T-helper 2 cell (primary cell): ENCODE measurements around the gene WDFY2.
"Not testable (repeated sequence)": the region's sequence is repeated elsewhere in the genome, so short reads cannot be mapped to it uniquely, and the experiment has no call there.

Experiments
- DNase-seq, 5 experiments: peaks; one replicate each; pipeline versions ENCODE4 v3.0.0 to v3.0.0-alpha.2; 2012 to 2022
- total RNA-seq, 2 donors: gene quantifications; one replicate each; lab custom pipeline; 2026; lab: John Stamatoyannopoulos, UW

Gene WDFY2, protein sequence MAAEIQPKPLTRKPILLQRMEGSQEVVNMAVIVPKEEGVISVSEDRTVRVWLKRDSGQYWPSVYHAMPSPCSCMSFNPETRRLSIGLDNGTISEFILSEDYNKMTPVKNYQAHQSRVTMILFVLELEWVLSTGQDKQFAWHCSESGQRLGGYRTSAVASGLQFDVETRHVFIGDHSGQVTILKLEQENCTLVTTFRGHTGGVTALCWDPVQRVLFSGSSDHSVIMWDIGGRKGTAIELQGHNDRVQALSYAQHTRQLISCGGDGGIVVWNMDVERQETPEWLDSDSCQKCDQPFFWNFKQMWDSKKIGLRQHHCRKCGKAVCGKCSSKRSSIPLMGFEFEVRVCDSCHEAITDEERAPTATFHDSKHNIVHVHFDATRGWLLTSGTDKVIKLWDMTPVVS
- total RNA-seq = 52.1 to 61.4 reads per million in 2 donors

DNA sequence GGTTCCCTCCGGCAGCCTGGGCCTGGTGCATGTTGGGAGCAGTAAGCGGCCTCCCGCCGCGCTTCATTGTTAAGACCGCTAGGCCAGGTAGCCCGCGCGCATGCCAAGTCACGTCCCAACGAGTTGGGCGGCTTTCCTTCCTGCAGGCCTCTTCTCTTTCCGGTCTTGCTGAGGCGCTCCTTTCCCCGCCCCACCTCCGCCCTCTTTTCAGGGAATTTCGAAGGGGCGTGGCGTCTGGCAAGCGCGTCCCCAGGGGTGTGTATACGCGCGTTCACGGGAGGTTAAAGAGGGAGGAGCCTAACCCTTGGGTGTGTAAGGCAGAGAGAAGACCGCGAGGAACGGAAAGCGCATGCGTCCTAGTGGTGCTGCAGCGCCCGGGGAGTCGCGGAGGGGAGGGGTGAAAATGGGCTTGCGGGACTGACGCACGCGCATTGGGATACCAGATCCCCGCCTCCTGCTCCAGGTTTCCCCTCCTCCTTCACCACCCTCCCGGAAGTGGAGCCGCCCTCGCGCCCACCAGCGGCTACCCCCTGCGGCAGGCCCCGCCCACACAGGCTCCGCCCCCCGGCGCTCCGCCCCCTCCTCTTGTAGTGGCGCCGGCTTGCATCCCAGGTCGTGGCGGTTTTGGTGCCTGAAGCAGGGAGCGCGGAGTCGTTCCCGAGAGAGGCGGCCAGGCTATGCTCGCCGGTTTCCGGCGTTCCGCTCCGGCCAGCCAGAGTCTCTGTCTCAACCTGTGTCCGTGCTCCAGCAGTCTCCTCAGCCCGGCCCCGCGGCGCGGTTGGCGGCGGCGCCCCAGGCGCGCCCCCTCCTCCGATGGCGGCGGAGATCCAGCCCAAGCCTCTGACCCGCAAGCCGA is at the start of gene WDFY2:
TSS of gene WDFY2 (plus strand) at position 588 of the 856 bp plus-strand sequence. CDS start at position 814, 226 bp downstream.
- peak; percentile 97 to 100 (median 99) for DNase-seq

DNA sequence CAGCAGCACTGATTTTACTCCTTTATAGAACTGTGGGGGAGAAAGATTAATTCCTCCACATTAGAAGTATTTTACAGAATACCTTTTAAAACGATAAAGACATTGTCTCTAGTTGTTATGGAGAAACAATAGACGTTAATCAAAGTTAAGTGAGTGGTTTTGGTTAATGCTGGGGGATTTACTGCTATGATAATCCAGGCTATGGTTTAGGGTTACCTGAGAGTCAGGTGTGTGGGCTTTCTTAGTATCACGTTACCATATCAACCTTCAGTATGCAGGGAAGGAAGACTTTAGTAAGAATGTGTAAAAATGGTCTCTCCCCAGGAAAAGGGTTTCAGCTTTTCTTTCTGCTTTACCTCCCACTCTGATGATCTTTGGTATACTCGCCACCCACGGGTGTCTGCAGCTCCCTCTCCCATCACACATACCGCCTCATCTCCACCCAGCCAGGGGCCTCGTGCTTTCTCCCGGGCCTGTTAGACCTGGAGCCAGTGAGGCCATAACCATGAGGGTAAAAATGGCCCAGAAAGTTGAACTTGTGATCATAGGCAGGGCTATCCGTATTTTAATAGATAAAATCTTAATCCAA is 45.6 kb upstream of the WDFY2 start:
- DNase-seq = no peak

DNA sequence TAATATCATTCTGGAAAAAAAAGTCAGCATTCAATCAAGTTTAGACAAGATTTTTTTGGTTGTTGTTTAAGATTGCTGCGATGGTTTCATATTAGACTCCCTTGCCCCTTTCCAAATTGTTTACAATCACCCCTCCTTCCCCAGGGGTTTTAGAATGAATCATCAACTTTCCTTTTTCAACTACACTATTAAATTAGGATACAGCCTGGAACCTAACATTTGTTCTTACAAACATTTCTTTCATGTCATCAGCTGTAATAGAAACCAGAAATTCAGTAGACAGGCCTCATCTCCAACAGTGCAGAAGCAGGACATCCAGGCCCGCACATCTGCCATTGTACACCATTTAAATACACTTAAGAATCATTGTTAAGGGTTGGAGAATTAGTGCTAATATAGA is 44.4 kb upstream of the WDFY2 start:
- DNase-seq = no peak

DNA sequence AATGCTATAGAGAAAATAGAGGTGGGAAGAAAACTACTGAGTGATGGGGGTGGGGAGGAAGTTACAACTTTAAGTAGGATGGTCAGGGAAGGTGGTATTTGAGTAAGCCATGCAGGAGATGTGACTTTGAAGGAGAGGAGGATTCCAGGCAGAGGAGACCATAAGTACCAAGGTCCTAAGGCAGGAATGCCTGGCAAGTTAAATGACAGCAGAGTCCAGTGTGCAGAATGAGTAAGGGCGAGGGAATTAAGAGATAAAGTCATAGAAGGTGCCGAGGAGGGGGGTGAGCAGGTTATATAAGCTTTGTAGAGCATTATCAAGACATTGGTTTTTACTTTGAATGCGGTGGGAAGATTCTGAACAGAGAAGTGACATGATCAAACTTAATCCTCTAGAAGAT is 43.2 kb upstream of the WDFY2 start:
- DNase-seq = no peak

DNA sequence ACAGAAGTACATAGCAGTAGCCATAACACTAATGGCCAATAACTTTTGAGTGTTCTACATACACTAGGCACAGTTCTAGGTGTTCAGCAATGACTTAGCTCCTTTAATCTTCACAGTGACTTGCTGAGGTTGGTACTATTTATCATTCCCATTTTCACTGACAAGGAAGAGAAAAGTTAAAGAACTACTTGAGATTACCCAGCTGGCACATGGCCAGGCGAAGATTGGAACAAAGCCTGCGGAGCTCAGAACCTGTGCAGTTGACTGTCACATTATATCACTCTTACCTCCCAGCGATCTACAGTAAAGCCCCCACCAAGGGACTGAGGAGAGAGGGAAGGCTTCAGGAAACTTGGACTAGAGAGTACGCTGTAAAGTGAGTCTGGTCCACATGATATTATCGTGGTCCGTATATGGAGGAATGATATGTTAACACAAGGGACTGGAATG is 42.4 kb upstream of the WDFY2 start:
- DNase-seq = no peak

DNA sequence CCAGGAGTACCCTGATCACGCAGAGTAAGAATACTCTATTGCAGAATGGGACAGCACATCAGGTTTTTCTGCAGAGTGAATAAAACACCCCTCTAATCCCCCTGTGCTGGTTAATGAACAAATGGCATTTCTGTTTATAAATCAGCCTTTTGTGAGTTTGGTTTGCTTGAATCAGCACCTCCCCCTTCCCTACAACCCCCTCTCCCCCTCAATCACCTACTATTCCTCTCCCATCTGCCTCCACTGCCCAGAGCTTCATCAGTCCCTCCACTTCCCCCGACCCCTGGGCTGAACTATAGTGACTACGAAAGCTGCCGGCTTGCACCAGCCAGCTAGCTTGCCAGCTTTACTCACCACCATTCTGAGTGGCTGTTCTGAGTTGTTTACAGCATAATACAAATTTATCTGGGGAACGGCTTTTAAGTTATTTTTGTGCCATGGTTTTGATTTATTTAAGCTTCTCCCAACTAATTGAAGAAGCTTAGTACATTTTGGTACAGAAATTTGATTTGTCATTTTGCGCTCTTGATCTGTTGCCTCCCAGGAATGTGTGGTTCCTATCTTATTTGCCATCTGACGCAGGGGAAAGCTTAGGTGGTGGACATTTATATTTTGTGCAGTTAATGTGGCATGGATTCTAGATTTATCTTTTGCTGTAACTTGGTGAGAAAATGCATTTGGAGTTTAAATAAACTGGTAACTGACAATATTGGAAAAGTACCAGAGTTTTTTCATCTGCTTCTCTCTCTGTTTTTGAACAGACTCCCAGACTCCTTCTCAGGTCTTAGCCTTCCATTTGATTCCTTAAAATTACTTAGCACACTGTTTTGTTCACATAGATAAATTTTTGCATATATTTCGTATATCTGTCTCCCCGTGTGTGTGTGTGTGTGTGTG is 41.7 kb upstream of the WDFY2 start:
- no peak for DNase-seq

DNA sequence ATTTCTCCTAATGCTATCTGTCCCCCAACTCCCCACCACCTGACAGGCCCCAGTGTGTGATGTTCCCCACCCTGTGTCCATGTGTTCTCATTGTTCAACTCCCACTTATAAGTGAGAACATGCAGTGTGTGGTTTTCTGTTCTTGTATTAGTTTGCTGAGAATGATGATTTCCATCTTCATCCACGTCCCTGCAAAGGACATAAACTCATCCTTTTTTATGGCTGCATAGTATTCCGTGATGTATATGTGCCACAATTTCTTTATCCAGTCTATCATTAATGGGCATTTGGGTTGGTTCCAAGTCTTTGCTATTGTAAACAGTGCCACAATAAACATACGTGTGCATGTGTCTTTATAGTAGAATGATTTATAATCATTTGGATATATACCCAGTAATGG is 38.8 kb upstream of the WDFY2 start:
- not testable (repeated sequence) for DNase-seq

DNA sequence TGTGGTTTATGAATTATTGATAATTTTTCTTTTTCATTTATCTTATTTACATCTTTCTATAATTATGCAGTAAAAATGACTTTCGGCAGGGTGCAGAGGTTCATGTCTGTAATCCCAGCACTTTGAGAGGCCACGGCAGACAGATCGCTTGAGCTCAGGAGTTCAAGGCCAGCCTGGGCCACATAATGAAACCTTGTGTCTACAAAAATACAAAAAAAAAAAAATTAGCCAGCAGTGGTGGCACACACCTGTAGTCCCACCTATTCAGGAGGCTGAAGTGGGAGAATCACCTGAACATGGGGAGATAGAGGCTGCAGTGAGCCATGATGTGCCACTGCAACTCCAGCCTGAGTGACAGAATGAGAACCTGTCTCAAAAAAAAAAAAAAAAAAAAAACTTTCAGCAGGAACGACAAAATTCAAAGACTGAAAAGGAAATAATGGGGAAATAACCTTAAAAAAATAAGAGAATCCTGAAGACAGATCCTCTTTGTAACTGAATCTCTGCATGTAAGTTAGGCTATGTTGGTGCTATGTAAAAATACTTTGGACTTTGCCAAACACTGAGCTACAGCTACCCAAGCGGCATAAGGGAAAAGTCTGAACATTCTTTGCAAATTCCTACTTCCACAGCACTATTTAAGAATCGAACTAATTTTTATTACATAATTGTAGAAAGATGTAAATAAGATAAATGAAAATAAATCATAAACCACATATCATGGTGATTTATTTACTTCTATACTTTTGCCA is 36.7 kb upstream of the WDFY2 start:
- no peak for DNase-seq

DNA sequence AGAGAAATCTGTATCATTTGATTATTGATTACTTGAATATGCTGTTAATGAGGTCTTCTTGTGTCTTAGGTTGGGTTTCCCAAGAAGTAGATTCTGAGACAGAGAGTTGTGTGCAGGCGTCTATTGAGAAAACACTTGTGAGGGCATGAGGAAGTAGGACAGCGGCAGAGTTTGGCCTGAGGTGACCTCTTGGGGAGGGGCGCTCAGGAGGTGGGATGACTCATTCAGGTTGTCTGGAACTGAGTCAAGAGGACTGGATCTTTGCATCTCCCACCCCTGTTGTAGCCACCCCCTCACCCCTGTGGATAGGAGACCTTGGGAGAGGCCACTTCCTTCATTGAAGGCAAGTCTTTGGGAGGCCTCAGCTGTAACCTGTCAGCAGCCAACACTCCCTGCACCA is 35.2 kb upstream of the WDFY2 start:
- peak in 1 of 5 experiments; percentile 45 for DNase-seq

DNA sequence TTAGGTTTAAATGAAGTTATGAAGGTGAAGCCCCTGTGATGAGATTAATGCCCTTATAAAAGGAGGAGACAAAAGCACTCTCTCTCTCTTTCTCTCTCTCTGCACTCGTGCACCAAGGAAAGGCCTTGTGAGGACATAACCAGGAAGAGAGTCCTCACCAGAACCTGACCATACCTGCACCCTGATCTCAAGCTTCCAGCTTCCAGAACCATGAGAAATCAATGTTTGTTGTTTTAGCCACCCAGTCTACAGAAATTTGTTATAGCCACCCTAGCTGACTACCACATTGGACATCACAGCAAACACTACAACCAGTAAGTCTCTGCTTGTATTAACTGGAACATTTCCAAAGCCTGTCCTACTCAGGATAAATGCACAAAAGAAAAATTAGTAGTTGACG is 34.7 kb upstream of the WDFY2 start:
- DNase-seq = no peak

DNA sequence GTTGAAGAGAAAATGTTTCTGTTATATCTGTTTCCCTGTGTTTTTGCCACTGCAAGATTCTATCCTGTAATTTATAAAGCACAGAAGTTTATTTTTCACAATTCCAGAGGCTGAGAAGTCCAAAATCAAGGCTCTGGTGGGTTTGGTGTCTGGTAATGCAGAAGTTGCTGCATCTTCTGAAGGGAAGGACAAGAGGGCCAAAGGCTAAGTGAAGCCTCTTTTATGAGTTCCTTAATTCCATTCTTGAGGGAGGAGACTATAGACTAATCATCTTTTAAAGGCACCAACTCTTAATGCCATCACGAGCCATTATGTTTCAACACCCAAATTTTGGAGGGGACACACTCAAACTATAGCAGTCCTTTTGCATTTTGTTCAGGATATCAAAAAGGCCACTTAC is 34.1 kb upstream of the WDFY2 start:
- DNase-seq = no peak

DNA sequence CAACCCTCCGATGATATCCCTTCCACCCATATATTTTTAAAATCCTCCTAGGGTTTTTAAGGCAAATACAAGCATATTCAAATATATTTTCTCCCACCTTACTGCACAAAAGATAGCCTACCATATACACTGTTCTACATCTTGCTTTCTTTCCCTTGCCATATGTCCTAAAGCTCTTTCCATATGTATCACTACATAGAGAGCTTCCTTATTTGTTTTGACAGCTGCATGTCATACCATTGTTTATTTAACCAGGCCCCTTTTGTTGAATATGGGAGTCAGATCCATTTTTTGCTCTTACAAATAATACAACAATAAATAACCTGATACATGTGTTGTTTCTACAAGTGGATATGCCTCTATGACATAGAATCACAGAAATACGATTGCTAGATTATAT is 32.8 kb upstream of the WDFY2 start:
- no peak for DNase-seq

DNA sequence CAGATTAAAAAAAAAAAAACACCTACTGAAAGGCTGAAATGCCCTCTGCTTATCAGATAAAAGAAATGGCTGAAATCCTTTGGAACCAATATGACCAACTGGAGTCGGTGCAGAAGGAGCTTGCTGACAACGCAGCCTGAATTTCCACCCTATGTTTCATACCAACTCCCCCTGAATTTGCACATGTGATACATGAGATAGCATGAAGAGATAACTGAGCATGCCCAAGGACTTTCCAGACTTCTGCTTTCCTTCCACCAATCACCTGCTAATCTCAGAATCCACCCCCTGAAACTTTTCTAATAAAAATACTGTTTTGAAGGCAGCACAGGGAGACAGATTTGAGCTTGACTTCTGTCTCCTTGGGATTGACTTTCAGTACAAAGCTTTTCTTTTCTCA is 32.2 kb upstream of the WDFY2 start:
- no peak for DNase-seq

DNA sequence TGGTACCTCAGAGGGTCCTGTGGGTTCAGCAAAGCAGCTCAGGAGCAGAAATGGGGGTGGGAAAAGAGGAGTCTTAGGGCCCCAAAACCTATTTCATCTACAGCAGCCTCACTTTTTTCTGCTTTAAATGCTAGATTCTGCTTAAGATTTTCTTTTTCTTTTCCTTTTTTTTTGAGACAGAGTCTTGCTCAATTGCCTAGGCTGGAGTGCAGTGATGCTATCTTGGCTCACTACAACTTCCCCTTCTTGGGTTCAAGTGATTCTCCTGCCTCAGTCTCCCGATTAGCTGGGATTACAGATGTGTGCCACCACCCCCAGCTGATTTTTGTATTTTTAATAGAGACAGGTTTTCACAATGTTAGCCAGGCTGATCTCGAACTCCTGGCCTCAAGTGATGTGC is 30.7 kb upstream of the WDFY2 start:
- no peak for DNase-seq

DNA sequence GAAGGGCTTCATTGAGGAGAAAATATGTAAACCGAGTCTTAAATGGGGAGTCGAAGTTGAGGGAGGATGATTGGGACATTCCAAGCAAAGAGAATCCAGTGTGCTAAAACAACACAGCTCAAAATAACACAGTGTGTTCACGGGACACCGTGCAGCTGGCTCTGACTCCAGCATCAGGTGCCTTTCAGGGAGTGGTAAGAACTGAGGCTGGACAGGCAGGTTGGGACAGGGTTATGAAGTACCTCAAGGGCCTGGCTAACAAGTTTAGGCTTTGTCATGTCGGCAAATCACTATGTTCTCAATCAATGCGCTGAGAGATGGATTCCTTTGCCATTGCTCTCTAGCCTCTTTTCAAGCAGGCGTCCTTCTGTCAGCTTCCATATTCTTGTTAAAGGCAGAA is 27.5 kb upstream of the WDFY2 start:
- no peak for DNase-seq

DNA sequence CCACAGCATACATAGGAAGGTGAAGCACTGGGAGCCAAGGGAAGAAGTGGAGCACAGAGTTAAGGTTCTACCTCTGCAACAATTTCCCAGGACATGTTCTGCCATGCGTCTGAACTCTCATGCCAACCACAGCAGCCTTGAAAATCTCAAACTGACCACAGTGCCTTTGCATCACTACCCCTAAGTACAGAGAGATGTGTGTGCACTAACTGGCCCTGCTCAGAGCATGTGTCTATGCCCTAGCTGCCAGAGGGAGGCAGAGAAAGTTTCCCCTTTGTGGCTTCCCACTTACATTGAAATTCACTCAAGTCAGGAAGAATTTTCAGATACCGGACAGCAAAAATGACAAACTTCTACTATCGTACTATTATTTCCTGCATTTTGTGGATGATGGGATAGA is 26.8 kb upstream of the WDFY2 start:
- no peak for DNase-seq

DNA sequence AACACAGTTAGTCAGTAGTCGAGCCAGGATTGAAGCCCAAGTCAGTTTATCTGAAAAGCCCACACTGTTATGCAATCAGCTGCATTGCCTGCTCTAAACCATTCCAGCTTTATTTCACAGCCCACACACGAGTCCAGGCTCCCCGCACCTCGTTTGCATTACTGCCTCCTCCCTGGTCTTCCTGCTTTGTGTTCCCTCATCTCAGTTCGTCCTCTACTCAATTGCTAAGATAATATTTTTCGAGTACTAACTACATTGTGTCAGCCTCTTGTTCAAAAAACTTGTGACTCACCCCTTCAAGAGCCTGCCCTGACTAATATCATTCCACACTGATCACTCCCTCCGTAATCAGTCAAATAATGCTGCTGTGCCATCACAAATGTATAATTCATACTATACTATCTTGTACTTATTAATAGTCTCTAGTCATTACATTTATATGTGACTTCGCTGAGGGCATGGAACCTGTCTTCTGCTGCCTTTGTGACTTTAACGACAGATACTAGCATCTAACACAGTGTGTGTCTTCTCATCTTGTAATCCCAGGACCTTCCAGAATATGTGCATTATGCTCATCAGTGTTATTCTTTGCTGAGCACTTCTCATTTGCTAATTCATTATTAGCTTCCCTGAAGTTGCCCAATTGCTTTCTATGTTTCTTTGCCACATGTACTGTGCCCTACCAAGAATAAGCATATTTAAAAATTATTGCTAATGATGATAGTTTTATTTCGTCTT is 26.2 kb upstream of the WDFY2 start:
- DNase-seq = no peak

DNA sequence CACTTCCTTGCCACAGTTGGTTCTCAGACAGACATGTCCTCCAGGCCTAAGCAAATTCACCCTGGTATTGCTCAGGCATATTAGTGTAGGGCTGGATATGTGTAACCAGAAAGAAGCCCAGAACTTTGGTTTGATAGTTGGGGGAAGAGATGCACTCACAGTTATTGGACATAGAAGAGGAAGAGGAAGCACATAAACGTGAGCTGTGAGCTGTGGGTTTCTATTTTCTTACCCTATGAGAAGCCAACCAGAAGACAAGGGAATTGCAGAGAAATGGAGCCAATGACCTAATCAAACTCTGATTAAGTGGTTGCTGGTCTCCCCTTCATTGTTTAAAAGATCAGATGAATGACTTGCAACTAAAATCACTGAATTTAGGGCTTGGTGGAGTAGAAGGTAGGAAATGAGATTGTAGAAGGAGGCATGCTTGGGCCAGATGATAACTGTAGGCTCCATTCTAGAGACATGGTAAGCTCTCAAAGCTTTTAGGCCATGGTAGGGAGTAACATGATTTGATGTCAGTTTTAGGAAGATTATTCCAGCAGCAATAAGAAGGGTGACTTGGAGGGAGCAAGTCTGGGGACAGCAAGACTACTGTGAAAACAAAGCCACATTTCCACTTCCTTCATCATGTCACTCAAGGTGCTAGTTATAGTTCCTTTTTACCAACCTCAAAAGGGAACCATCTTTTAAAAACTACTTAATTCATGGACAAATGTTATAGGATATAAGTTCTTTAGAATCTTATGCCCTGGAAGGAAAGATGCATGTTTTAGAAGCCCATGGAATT is 24.1 kb upstream of the WDFY2 start:
- no peak for DNase-seq

DNA sequence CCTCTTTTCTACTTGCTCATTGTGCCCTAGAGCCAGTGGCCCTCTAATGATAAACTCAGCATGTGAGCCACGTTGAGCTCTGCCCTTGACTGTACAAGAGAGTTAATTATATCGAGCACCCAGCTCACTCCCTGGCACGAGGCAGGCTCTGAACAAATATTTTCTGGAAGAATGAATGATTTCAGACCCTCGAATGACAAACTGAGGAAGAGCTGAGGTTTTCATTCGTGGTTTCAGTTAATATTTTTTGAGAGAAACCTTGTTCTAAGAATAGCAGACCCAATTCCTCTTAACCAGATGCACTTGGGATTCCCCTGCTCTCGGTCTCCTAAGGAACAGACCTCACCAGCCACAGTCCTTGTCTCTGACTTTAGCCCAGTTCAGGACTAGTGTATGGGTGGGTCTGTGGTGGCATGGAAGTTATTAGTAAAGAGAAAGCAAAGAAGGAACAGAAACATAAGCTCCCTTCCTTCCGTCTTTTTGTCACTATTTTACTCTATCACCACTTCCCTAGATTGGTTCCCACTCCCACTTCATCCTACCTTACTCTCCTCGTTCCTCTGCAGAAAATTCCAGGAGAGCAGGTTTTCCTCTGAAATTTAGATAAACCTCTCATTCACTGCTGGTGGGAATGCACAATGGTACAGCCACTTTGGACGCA is 22.1 kb upstream of the WDFY2 start:
- peak in 1 of 5 experiments; percentile 23 for DNase-seq
